HG02981 (cell line): ENCODE measurements around the gene ZNF286A.
"Not testable (repeated sequence)": the region's sequence is repeated elsewhere in the genome, so short reads cannot be mapped to it uniquely, and the experiment has no call there.

Experiments
- ATAC-seq: cut with Tn5 transposase; IDR thresholded peaks from one replicate; pipeline ENCODE4 v1.9.1; 2021; ENCODE audit warnings: mild to moderate bottlenecking, moderate library complexity; ENCODE audit not compliant: unreplicated experiment

The ZNF286A gene

GRCh38 chr17:15698967-15699366 is 585 bp upstream of the ZNF286A start:
- not testable (repeated sequence) for ATAC-seq

DNA sequence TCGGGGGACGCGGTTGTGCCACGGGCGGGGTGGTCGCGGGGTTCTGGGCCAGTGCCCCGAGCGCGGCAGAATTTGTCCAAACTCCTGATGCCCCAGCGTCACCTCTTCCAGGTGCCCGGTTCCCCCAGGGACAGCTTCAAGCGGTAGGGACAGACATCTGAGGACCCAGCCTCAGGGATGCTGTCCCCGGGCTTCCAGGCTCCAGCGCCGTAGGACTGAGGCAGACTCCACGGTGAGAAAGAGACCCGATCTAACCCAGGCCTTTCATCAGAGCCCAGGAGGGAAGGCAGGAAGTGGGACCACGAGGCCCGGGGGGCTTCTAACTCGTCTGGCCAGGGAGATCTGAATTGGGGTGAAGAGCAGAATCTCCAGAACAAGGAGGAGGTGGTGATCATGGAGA is 385 bp downstream of the ZNF286A start:
- not testable (repeated sequence) for ATAC-seq

- ATAC-seq, result not testable (repeated sequence)
These were observed 4.7 kb downstream of the ZNF286A start for GRCh38 chr17:15704239-15704638.

GRCh38 chr17:15704813-15705212 is 5.3 kb downstream of the ZNF286A start:
- not testable (repeated sequence) for ATAC-seq

DNA sequence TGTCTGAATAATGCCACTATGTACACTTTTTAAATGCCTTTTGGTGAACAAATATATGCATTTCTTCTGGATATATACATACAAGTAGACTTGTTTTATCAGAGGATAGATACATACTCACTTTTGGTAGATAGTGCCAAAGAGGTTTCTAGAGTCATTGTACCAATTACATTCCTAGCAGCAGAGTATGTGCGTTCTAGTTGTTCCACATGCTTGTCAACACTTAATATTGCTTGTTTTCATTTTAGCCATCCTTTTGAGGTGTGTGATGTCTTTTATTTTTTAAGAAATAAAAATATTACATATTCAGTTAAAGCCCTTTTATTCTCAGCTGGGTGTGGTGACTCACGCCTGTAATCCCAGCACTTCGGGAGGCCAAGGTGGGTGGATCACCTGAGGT is 9.3 kb downstream of the ZNF286A start:
- ATAC-seq, result not testable (repeated sequence)

DNA sequence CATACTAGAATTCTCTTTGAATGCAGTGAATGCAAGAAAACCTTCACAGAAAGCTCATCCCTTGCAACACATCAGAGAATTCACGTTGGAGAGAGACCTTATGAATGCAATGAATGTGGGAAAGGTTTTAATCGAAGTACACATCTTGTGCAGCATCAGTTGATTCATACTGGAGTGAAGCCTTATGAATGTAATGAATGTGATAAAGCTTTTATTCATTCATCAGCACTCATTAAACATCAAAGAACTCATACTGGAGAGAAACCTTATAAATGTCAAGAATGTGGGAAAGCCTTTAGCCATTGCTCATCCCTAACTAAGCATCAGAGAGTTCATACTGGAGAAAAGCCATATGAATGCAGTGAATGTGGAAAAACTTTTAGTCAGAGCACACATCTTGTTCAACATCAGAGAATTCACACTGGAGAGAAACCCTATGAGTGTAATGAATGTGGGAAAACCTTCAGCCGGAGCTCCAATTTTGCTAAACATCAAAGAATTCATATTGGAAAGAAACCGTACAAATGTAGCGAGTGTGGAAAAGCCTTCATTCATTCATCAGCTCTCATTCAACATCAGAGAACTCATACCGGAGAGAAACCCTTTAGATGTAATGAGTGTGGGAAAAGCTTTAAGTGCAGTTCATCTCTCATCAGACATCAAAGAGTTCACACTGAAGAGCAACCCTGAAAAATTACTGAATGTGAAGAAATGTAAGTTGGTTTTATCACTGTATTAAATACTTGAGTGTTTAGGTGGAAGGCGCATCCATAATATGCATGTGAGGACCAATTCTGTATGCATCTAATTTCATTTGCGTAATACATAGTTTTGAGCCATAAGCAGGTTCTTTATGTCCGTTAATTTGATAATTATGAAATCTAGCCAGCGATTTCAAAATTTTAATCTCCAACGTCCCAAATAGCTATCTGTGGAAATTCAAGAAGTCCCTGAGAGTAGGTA is 17.3 kb downstream of the ZNF286A start:
- not testable (repeated sequence) for ATAC-seq

- not testable (repeated sequence) for ATAC-seq
These were observed 31.0 kb downstream of the ZNF286A start for GRCh38 chr17:15730535-15730934.

GRCh38 chr17:15731900-15732299 is 32.3 kb downstream of the ZNF286A start, which contains the start of gene TBC1D26:
Gene TBC1D26 (plus strand): TSS chr17:15732283. CDS start chr17:15735349, 3,066 bp downstream.
- not testable (repeated sequence) for ATAC-seq

DNA sequence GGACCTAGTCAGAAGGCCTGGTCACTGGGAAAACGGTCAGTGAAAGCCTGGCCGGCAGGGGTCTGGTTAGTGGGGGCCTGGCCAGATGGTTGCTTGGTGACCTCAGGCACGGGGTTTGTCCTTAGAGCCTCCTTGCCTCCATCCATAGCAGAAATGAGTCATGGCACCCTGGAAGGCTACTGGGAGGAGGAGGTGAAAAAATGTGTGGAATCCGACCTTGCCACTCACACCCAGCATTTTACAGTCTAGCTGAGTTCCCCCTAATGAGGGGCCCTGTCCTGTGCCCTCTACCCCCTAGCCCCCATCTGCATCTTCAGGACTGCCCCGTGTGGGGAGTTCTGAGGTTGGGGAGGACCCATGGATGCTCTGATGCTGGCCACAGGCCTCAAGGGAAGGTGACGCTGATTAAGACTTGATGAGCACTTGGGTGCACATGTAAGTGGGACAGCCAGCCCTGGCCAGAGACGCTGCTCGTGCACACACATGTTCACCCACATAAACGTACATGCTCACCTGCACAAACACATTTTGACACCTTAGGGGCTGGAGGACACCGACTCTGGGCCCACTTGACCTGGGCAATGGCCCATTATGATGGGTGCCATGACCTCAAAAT is 33.7 kb downstream of the ZNF286A start:
- not testable (repeated sequence) for ATAC-seq

GRCh38 chr17:15736578-15736977 is 37.0 kb downstream of the ZNF286A start:
- ATAC-seq, result not testable (repeated sequence)

DNA sequence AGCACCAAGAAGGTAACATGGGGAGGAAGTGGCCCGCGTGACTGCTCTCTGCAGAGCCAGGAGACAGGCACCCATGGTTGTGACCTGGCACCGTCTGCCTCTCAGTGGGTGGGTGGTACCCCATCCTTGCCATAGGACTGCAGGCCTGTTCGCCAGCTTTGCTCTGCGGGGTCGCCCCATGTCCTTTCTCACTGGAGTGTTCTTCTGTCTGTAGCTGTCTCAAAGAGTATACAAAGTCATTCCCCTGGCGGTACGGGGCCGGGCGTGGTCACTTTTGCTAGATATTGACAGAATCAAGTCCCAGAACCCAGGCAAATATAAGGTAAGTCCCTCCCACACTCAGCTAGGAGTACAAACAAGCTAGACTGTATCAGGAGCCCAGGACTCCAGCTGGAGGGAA is 38.5 kb downstream of the ZNF286A start:
- no peak for ATAC-seq

- ATAC-seq, result not testable (repeated sequence)
These were observed 39.7 kb downstream of the ZNF286A start for GRCh38 chr17:15739259-15739658.

DNA sequence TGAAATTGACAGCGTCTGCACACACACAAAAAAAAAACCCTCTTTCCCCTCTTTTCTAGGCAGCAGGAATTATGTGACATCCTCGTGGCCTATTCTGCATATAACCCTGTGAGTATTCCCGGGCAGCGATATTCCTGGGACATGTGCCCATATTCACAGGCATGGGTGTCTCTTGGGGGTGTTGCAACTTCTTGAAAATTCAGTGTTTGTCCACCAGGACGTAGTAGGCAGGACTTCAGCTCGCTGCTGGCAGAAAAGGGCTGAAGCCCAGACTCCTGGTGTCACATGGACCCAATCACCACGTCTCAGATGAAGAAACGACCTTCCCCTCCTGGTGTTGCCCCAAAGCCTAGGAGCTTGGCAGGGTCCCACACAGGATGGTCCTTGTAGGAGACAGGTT is 40.5 kb downstream of the ZNF286A start:
- not testable (repeated sequence) for ATAC-seq

GRCh38 chr17:15740570-15741120 is 41.1 kb downstream of the ZNF286A start:
- no peak for ATAC-seq

DNA sequence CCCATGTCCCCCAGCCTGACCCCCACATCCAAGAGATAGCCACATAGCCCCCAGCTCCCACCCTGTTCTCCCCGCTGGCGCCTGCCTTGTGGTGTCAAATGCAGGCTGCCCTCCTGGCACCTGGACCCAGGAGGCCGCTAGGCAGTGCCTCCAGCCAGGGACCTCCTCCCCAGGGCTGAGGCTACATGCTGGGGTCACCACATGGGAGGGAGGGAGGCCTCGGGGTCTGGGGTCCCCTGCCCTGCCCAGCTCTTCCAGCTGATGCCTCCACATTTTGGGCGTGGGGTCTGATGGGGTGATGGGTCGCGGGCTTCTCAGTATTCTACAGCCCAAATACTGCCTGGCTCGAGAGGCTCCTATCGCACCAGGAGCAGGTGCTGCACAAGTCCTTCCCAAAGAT is 42.1 kb downstream of the ZNF286A start:
- no peak for ATAC-seq

- no peak for ATAC-seq
These were observed 42.7 kb downstream of the ZNF286A start for GRCh38 chr17:15742051-15742795.

- ATAC-seq, result no peak
These were observed 43.4 kb downstream of the ZNF286A start for GRCh38 chr17:15742921-15743320.

- ATAC-seq, result no peak
These were observed 44.6 kb downstream of the ZNF286A start for GRCh38 chr17:15744074-15744676.

DNA sequence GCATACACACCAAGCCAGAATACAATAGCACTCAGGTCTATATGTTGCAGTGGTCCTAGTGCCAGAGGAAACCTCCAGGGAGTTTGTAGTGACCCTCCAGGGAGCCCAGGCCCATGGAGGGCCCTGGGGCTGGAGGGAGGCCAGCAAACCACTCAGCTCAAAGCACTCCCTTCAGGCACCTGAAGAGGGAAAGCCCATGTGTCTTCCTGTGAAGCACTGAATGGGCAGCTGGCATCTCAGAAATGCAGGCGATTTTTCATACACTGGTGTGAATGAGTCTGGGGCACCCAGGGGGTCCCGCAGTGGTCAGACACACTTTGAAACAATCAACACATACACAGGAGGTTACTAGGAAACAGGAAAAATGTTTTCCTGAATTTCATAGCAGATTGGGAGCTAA is 45.3 kb downstream of the ZNF286A start:
- no peak for ATAC-seq

- ATAC-seq, result not testable (repeated sequence)
These were observed 49.9 kb downstream of the ZNF286A start for GRCh38 chr17:15749403-15749802.
